HepG2 (cell line): ENCODE results near the gene ANKEF1. TPM values are rescaled to one million over a fixed set of nuclear protein-coding genes. Genes with fewer than 3 reads are reported as not detected.

Experiments
- AKAP8 ChIP-seq: sonication (generic); formaldehyde crosslinking; IDR thresholded peaks from 2 replicates; pipeline ENCODE4 v1.5.1; 2020; ENCODE audit warnings: mild to moderate bottlenecking, missing genetic modification reagents
- ATF5 ChIP-seq: sonication (generic); formaldehyde crosslinking; IDR thresholded peaks from 2 replicates; pipeline ENCODE4 v1.4.0; 2020; ENCODE audit warnings: mild to moderate bottlenecking, low read depth, missing genetic modification reagents
- GATA4 ChIP-seq: sonication (generic); IDR thresholded peaks from 2 replicates; pipeline ENCODE4 v1.6.1; 2016; ENCODE audit warnings: antibody characterized with exemption, low read depth, borderline replicate concordance
- GFI1 ChIP-seq: sonication (generic); formaldehyde crosslinking; IDR thresholded peaks from 2 replicates; pipeline ENCODE4 v1.5.0; 2020; ENCODE audit warnings: missing genetic modification reagents, mild to moderate bottlenecking, borderline replicate concordance
- GTF2F1 ChIP-seq: fragments of 150-350 bp; IDR thresholded peaks from 2 replicates; pipeline ENCODE4 v1.6.1; 2014; ENCODE audit warnings: low read length
- KLF9 ChIP-seq: IDR thresholded peaks from 2 replicates; pipeline ENCODE4 v1.6.1; 2016; ENCODE audit warnings: low read depth
- MED8 ChIP-seq: sonication (generic); formaldehyde crosslinking; IDR thresholded peaks from 2 replicates; pipeline ENCODE4 v1.8.1; 2023; ENCODE audit warnings: mild to moderate bottlenecking, missing genetic modification reagents; ENCODE audit not compliant: insufficient replicate concordance
- MTERF4 ChIP-seq: sonication (generic); formaldehyde crosslinking; IDR thresholded peaks from 2 replicates; pipeline ENCODE4 v1.8.0; 2023; ENCODE audit warnings: mild to moderate bottlenecking, missing genetic modification reagents
- NFE2L1 ChIP-seq: sonication (generic); formaldehyde crosslinking; IDR thresholded peaks from 2 replicates; pipeline ENCODE4 v1.4.0; 2020; ENCODE audit warnings: missing genetic modification reagents, mild to moderate bottlenecking, borderline replicate concordance
- NR1H2 ChIP-seq: sonication (generic); formaldehyde crosslinking; IDR thresholded peaks from 2 replicates; pipeline ENCODE4 v1.8.1; 2022; ENCODE audit warnings: low read depth, missing genetic modification reagents, borderline replicate concordance
- PAWR ChIP-seq: sonication (generic); formaldehyde crosslinking; IDR thresholded peaks from 2 replicates; pipeline ENCODE4 v1.4.0; 2020; ENCODE audit warnings: missing genetic modification reagents, mild to moderate bottlenecking, borderline replicate concordance
- POLR2AphosphoS5 ChIP-seq: IDR thresholded peaks from 2 replicates; pipeline ENCODE4 v1.6.1; 2012; ENCODE audit warnings: low read depth, low read length
- SMARCE1 ChIP-seq: fragments of 450-650 bp; IDR thresholded peaks from 2 replicates; pipeline ENCODE4 v1.6.1; 2017; ENCODE audit warnings: borderline replicate concordance
- SMYD3 ChIP-seq: sonication (generic); formaldehyde crosslinking; IDR thresholded peaks from 2 replicates; pipeline ENCODE4 v1.8.1; 2023; ENCODE audit warnings: mild to moderate bottlenecking, missing genetic modification reagents
- XRCC5 ChIP-seq: fragments of 200-400 bp; formaldehyde crosslinking; optimal IDR thresholded peaks from 2 replicates; pipeline ENCODE3; 2017; ENCODE audit warnings: mild to moderate bottlenecking, low read length
- ZNF501 ChIP-seq: sonication (generic); formaldehyde crosslinking; IDR thresholded peaks from 2 replicates; pipeline ENCODE4 v1.5.1; 2020; ENCODE audit warnings: mild to moderate bottlenecking, moderate library complexity, missing genetic modification reagents
- ZNF569 ChIP-seq: sonication (generic); formaldehyde crosslinking; IDR thresholded peaks from 2 replicates; pipeline ENCODE4 v1.5.0; 2020; ENCODE audit warnings: mild to moderate bottlenecking, missing genetic modification reagents, moderate library complexity, borderline replicate concordance
- ZNF747 ChIP-seq: sonication (generic); formaldehyde crosslinking; IDR thresholded peaks from 2 replicates; pipeline ENCODE4 v1.8.1; 2023; ENCODE audit warnings: missing genetic modification reagents, mild to moderate bottlenecking, borderline replicate concordance
- polyA plus RNA-seq, 8 experiments: library from polyadenylated mRNA; depleted of rRNA in 3 of 8; stranded (reverse) in 7 of 8; unstranded in 1 of 8; fragments of >200 nt; fragmentation: Illumina TruSeq in 4 of 8; extraction: Trizol in 4 of 8; gene quantifications; 2 replicates each; pipeline versions ENCODE4 v1.2.1 to v1.2.3, GENCODE V29; 2011 to 2016; ENCODE audit warnings: low read depth in 4 of 8, missing spikeins in 1 of 8, mixed read lengths in 1 of 8; ENCODE audit not compliant: insufficient read depth in 1 of 8
- total RNA-seq, 5 experiments: library from RNA; depleted of rRNA; stranded (reverse); fragments of >200 nt; fragmentation: Illumina TruSeq; extraction: Trizol; gene quantifications; 2 replicates each; pipeline ENCODE4 v1.2.3, GENCODE V29; 2016; ENCODE audit warnings: low read depth in 1 of 5
- TF ChIP-seq, protein P1 (sequence below): sonication (generic); formaldehyde crosslinking; IDR thresholded peaks from 2 replicates; pipeline ENCODE4 v1.4.0; 2020; ENCODE audit warnings: missing genetic modification reagents; ENCODE audit errors: not compliant biosample characterization
- TF ChIP-seq, protein P2 (sequence below): IDR thresholded peaks from 2 replicates; pipeline ENCODE4 v1.6.1; 2016; ENCODE audit warnings: mild to moderate bottlenecking
- TF ChIP-seq, protein P3 (sequence below): sonication (generic); formaldehyde crosslinking; IDR thresholded peaks from 2 replicates; pipeline ENCODE4 v1.5.1; 2020; ENCODE audit warnings: missing genetic modification reagents, mild to moderate bottlenecking, borderline replicate concordance

The ANKEF1 gene
- total and polyA plus RNA-seq, 2 of the 13 experiments (the other 11 are each of a cell fraction or from before 2014, with no cell fraction given): 3.1 to 8.6 TPM

- TF ChIP-seq ZNF747 (CRISPR knock-in tag) (no peak; the same call in 1 of the 2 replicates), GFI1 (CRISPR knock-in tag) (no peak), ATF5 (CRISPR knock-in tag) (peak; percentile 90; the same call in 1 of the 2 replicates), SMYD3 (CRISPR knock-in tag) (peak; percentile 95), POLR2AphosphoS5 (peak; percentile 73), KLF9 (no peak; the same call in 1 of the 2 replicates), ZNF569 (no peak), MTERF4 (CRISPR knock-in tag) (peak; percentile 69), NFE2L1 (CRISPR knock-in tag) (peak; percentile 73; the same call in 1 of the 2 replicates), NR1H2 (CRISPR knock-in tag) (no peak), XRCC5 (peak; percentile 94), GATA4 (0 out of 2 replicates have a peak, but pooled peaks have one; percentile 29), AKAP8 (CRISPR knock-in tag) (no peak), PAWR (CRISPR knock-in tag) (no peak), ZNF501 (CRISPR knock-in tag) (peak; percentile 96), SMARCE1 (no peak), GTF2F1 (no peak), MED8 (CRISPR knock-in tag) (peak; percentile 70)
- TF ChIP-seq, protein P1, sequence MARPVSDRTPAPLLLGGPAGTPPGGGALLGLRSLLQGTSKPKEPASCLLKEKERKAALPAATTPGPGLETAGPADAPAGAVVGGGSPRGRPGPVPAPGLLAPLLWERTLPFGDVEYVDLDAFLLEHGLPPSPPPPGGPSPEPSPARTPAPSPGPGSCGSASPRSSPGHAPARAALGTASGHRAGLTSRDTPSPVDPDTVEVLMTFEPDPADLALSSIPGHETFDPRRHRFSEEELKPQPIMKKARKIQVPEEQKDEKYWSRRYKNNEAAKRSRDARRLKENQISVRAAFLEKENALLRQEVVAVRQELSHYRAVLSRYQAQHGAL (CRISPR knock-in tag): no peak
- TF ChIP-seq, protein P2, sequence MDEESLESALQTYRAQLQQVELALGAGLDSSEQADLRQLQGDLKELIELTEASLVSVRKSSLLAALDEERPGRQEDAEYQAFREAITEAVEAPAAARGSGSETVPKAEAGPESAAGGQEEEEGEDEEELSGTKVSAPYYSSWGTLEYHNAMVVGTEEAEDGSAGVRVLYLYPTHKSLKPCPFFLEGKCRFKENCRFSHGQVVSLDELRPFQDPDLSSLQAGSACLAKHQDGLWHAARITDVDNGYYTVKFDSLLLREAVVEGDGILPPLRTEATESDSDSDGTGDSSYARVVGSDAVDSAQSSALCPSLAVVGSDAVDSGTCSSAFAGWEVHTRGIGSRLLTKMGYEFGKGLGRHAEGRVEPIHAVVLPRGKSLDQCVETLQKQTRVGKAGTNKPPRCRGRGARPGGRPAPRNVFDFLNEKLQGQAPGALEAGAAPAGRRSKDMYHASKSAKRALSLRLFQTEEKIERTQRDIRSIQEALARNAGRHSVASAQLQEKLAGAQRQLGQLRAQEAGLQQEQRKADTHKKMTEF (CRISPR knock-in tag): peak; percentile 96
- TF ChIP-seq, protein P3, sequence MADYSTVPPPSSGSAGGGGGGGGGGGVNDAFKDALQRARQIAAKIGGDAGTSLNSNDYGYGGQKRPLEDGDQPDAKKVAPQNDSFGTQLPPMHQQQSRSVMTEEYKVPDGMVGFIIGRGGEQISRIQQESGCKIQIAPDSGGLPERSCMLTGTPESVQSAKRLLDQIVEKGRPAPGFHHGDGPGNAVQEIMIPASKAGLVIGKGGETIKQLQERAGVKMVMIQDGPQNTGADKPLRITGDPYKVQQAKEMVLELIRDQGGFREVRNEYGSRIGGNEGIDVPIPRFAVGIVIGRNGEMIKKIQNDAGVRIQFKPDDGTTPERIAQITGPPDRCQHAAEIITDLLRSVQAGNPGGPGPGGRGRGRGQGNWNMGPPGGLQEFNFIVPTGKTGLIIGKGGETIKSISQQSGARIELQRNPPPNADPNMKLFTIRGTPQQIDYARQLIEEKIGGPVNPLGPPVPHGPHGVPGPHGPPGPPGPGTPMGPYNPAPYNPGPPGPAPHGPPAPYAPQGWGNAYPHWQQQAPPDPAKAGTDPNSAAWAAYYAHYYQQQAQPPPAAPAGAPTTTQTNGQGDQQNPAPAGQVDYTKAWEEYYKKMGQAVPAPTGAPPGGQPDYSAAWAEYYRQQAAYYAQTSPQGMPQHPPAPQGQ: no peak; the same call in 1 of the 2 replicates
Measured at GRCh38 chr20:10034717-10035571, at the start of gene ANKEF1 (continued).
